OCI-LY7 (cell line): ENCODE data around the gene RNF115. TPM values are rescaled to one million over a fixed set of nuclear protein-coding genes. Genes with fewer than 3 reads are reported as not detected.
"Not testable (repeated sequence)": the region's sequence is repeated elsewhere in the genome, so short reads cannot be mapped to it uniquely, and the experiment has no call there.

Source experiments
- BruUV-seq: library from RNA; stranded (reverse); fragments of 400-500 nt; replicated peaks from 2 replicates; lab custom pipeline; 2021; lab: Mats Ljungman, UMichigan
- CTCF ChIA-PET: fragments of 300-600 bp; sonication (Branson Sonifier 250); formaldehyde crosslinking; loops from one replicate; lab custom pipeline; 2022; ENCODE audit warnings: antibody characterized with exemption; ENCODE audit not compliant: unreplicated experiment; lab: Charles Lee
- POLR2A ChIA-PET: fragments of 300-600 bp; sonication (Branson Sonifier 250); formaldehyde crosslinking; loops from one replicate; lab custom pipeline; 2022; ENCODE audit warnings: antibody characterized with exemption; lab: Charles Lee
- DNase-seq: peaks from one replicate; pipeline ENCODE4 v3.0.0-alpha.2; 2015; ENCODE audit warnings: low spot score
- H2AFZ ChIP-seq: fragments of 200-600 bp; sonication (generic), shearing (Covaris generic); 2 replicates; pipeline ENCODE4 v1.6.1; 2014; ENCODE audit warnings: mild to moderate bottlenecking, antibody characterized with exemption, low read length, moderate library complexity
- H3K27ac ChIP-seq: fragments of 200-600 bp; sonication (generic); 2 replicates; pipeline ENCODE4 v1.5.1; 2014; ENCODE audit warnings: mixed run types, low read depth, mild to moderate bottlenecking, moderate library complexity, low read length, inconsistent platforms; ENCODE audit not compliant: poor library complexity, severe bottlenecking
- H3K36me3 ChIP-seq: fragments of 200-600 bp; sonication (generic); 2 replicates; pipeline ENCODE4 v1.6.1; 2014; ENCODE audit warnings: mild to moderate bottlenecking, antibody characterized with exemption, low read length, moderate library complexity, mixed read lengths; ENCODE audit not compliant: insufficient read depth
- H3K4me1 ChIP-seq: fragments of 200-600 bp; sonication (generic); 2 replicates; pipeline ENCODE4 v1.5.1; 2014; ENCODE audit warnings: mild to moderate bottlenecking, low read length; ENCODE audit not compliant: insufficient read depth, poor library complexity, severe bottlenecking
- H3K4me2 ChIP-seq: fragments of 200-600 bp; sonication (generic); 2 replicates; pipeline ENCODE4 v1.6.1; 2014; ENCODE audit warnings: mild to moderate bottlenecking, low read length
- H3K4me3 ChIP-seq: fragments of 200-600 bp; sonication (generic); 2 replicates; pipeline ENCODE4 v1.5.1; 2014; ENCODE audit warnings: mild to moderate bottlenecking, low read depth, low read length; ENCODE audit not compliant: poor library complexity, severe bottlenecking
- H3K79me2 ChIP-seq: fragments of 200-600 bp; sonication (generic); 2 replicates; pipeline ENCODE4 v1.6.1; 2016; ENCODE audit warnings: low read depth, mild to moderate bottlenecking, low read length, moderate library complexity, mixed read lengths; ENCODE audit not compliant: insufficient read depth
- H3K9me2 ChIP-seq: fragments of 200-600 bp; sonication (generic); 2 replicates; pipeline ENCODE4 v1.6.1; 2016; ENCODE audit warnings: mild to moderate bottlenecking, low read length, mixed read lengths; ENCODE audit not compliant: insufficient read depth
- H3K9me3 ChIP-seq: fragments of 200-600 bp; sonication (generic); 2 replicates; pipeline ENCODE4 v1.6.1; 2014; ENCODE audit warnings: mild to moderate bottlenecking, mixed run types, low read length, mixed read lengths
- H4K20me1 ChIP-seq: fragments of 200-600 bp; sonication (generic); 2 replicates; pipeline ENCODE4 v1.6.1; 2014; ENCODE audit warnings: mild to moderate bottlenecking, antibody characterized with exemption, low read length, moderate library complexity, mixed read lengths; ENCODE audit not compliant: insufficient read depth
- CTCF ChIP-seq: fragments of 200-600 bp; sonication (generic); conservative IDR thresholded peaks from 2 replicates; pipeline ENCODE4 v1.5.1; 2014; ENCODE audit warnings: mild to moderate bottlenecking, antibody characterized with exemption, low read length, moderate library complexity, mixed read lengths
- EZH2phosphoT487 ChIP-seq: fragments of 200-600 bp; sonication (generic); IDR thresholded peaks from 2 replicates; pipeline ENCODE4 v1.6.1; 2018; ENCODE audit warnings: low read depth, borderline replicate concordance, mild to moderate bottlenecking, mixed run types, antibody characterized with exemption, low read length, moderate library complexity, mixed read lengths
- intact Hi-C: fragments of 100-400 bp; cut with micrococcal nuclease; formaldehyde crosslinking; loops from one replicate; pipeline ENCODE4 v1.10.0; 2022; ENCODE audit not compliant: unreplicated experiment
- total RNA-seq, 2 experiments: library from RNA; depleted of rRNA in 1 of 2; stranded (reverse); fragments of >200 nt in 1 of 2; shearing (Covaris generic) in 1 of 2; gene quantifications; 2 replicates each; pipeline ENCODE4 v1.2.3, GENCODE V29; 2014 to 2022

The RNF115 gene
- total RNA-seq, 2 experiments from 2014 or later, result 14.8 to 24.0 TPM

GRCh38 chr1:145760395-145760949 is 63.4 kb downstream of the RNF115 start:
- H4K20me1 ChIP-seq, H3K4me3 ChIP-seq, H3K4me1 ChIP-seq, BruUV-seq, H3K4me2 ChIP-seq, H3K79me2 ChIP-seq, H3K27ac ChIP-seq, POLR2A ChIA-PET, CTCF ChIA-PET, H3K9me2 ChIP-seq, H2AFZ ChIP-seq, intact Hi-C loops, DNase-seq: not testable (repeated sequence)
- Histone ChIP-seq H3K9me3 (peaks cover 34% of the 10 kb centered on the region), H3K36me3 (peaks cover 74% of the 10 kb centered on the region)

GRCh38 chr1:145759721-145760120 is 64.2 kb downstream of the RNF115 start:
- Histone ChIP-seq H4K20me1 (no peaks in the 10 kb centered on the region), H2AFZ (no peak overlapping the region), H3K4me3 (no peak overlapping the region), H3K9me2 (no peaks in the 10 kb centered on the region), H3K9me3 (peaks cover 34% of the 10 kb centered on the region), H3K4me1 (no peaks in the 10 kb centered on the region), H3K27ac (no peak overlapping the region), H3K36me3 (peaks cover 70% of the 10 kb centered on the region), H3K79me2 (no peaks in the 10 kb centered on the region), H3K4me2 (no peak overlapping the region)
- intact Hi-C loops, result no loop called here
- TF ChIP-seq EZH2phosphoT487 (no peak), CTCF (no peak)
- POLR2A ChIA-PET, result interaction anchor here (1.6 kb wide), 1 partner anchor 45 kb away, joined by 3 read pairs; no protein-coding TSS in a partner anchor
- CTCF ChIA-PET, result no interaction called here
- BruUV-seq, result no TSS peak
- no peak for DNase-seq

GRCh38 chr1:145758575-145758974 is 65.3 kb downstream of the RNF115 start:
- CTCF ChIA-PET, result no interaction called here
- Histone ChIP-seq H3K36me3 (peaks cover 65% of the 10 kb centered on the region), H3K4me3 (no peak overlapping the region), H3K4me2 (no peak overlapping the region), H3K9me3 (peaks cover 34% of the 10 kb centered on the region), H3K4me1 (no peaks in the 10 kb centered on the region), H3K9me2 (no peaks in the 10 kb centered on the region), H4K20me1 (no peaks in the 10 kb centered on the region), H3K79me2 (no peaks in the 10 kb centered on the region), H3K27ac (no peak overlapping the region), H2AFZ (no peak overlapping the region)
- DNase-seq, result no peak
- TF ChIP-seq EZH2phosphoT487, result no peak
- TF ChIP-seq CTCF, result no peak
- no TSS peak for BruUV-seq
- POLR2A ChIA-PET, result interaction anchor here (0.6 to 1.6 kb wide), 5 partner anchors 8 to 150 kb away, joined by 3 to 5 read pairs (median 3); no protein-coding TSS in a partner anchor
- intact Hi-C loops, result no loop called here
